Measurements from ENCODE around the gene SCYL1. TPM values are rescaled to one million over a fixed set of nuclear protein-coding genes. Genes with fewer than 3 reads are reported as not detected.
A peak's percentile ranks its signal among the peaks of the same experiment; 100 is the strongest.

The SCYL1 gene
- total RNA-seq, 2 experiments from 2014 or later: 59.1 to 62.1 TPM

DNA sequence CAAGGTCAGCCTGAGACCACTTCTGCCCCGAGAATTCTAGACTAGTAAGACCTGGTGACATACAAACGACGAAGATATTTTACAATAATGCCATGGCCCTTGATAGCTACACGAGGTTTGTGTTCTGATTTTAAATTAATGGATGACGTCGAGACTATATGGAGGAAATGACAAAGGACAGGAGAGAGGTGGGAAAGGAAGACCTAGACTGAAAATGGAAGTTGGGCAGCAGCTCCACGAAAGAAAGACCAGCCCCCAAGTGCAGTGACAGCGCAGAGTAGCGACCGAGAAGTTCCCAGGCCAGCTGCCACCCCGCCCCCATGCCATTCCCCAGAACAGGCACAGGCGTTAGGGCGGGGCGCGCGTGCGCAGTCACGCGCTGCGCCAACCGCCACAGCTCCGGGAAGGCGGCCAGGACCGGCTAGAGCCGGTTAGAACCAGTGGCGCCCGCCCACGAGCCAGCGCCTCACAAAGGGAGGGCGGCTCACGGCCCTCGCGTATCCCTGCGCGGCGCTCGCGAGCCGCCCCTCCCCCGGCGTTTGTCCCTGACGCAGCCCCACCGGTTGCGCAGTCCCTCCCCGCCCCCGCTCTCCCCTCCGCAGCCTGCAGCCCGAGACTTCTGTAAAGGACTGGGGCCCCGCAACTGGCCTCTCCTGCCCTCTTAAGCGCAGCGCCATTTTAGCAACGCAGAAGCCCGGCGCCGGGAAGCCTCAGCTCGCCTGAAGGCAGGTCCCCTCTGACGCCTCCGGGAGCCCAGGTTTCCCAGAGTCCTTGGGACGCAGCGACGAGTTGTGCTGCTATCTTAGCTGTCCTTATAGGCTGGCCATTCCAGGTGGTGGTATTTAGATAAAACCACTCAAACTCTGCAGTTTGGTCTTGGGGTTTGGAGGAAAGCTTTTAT, 27.5 kb upstream of the SCYL1 start:
- peak; percentile 97 for DNase-seq
- Mint-ChIP-seq H3K9me3 (no peaks in the 10 kb centered on the region), H3K27ac (no peak overlapping the region), H3K27me3 (peaks cover 1% of the 10 kb centered on the region), H3K4me1 (peaks cover 36% of the 10 kb centered on the region), H3K4me3 (no peak overlapping the region), H3K36me3 (ENCODE audit: low read depth) (no peaks in the 10 kb centered on the region)
- POLR2A ChIA-PET: interaction anchor here (0.7 to 15.5 kb wide), 9 partner anchors 9 to 117 kb away, joined by 3 to 781 read pairs (median 7); partner anchors contain the start of genes NEAT1 and SCYL1
- CTCF ChIA-PET: interaction anchor here (0.6 to 6.7 kb wide), 15 partner anchors 9 to 625 kb away, joined by 3 to 67 read pairs (median 4); no protein-coding TSS in a partner anchor

DNA sequence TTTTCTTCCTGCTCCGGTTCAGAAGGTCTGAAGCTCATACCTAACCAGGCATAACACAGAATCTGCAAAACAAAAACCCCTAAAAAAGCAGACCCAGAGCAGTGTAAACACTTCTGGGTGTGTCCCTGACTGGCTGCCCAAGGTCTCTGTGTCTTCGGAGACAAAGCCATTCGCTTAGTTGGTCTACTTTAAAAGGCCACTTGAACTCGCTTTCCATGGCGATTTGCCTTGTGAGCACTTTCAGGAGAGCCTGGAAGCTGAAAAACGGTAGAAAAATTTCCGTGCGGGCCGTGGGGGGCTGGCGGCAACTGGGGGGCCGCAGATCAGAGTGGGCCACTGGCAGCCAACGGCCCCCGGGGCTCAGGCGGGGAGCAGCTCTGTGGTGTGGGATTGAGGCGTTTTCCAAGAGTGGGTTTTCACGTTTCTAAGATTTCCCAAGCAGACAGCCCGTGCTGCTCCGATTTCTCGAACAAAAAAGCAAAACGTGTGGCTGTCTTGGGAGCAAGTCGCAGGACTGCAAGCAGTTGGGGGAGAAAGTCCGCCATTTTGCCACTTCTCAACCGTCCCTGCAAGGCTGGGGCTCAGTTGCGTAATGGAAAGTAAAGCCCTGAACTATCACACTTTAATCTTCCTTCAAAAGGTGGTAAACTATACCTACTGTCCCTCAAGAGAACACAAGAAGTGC, 26.7 kb upstream of the SCYL1 start:
- CTCF ChIA-PET: interaction anchor here (0.6 to 6.7 kb wide), 16 partner anchors 9 to 626 kb away, joined by 3 to 67 read pairs (median 4); partner anchors contain the start of gene NEAT1
- H3K4me3 Mint-ChIP-seq: no peak overlapping the region
- DNase-seq: peak; percentile 78
- POLR2A ChIA-PET: interaction anchor here (1.0 to 15.5 kb wide), 10 partner anchors 10 to 117 kb away, joined by 3 to 781 read pairs (median 17); partner anchors contain the start of genes NEAT1, PCNX3 and SCYL1
- peaks cover 29% of the 10 kb centered on the region for H3K4me1 Mint-ChIP-seq
- peaks cover 1% of the 10 kb centered on the region for H3K27me3 Mint-ChIP-seq
- H3K9me3 Mint-ChIP-seq: no peaks in the 10 kb centered on the region
- H3K36me3 Mint-ChIP-seq (ENCODE audit: low read depth): no peaks in the 10 kb centered on the region
- no peak overlapping the region for H3K27ac Mint-ChIP-seq

DNA sequence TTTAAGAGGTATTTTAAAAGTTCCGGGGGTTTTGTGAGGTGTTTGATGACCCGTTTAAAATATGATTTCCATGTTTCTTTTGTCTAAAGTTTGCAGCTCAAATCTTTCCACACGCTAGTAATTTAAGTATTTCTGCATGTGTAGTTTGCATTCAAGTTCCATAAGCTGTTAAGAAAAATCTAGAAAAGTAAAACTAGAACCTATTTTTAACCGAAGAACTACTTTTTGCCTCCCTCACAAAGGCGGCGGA, 26.2 kb upstream of the SCYL1 start:
- H3K27ac Mint-ChIP-seq: no peak overlapping the region
- CTCF ChIA-PET: interaction anchor here (0.7 to 6.7 kb wide), 12 partner anchors 8 to 118 kb away, joined by 3 to 67 read pairs (median 4); partner anchors contain the start of gene NEAT1
- H3K36me3 Mint-ChIP-seq (ENCODE audit: low read depth): peaks cover 3% of the 10 kb centered on the region
- H3K27me3 Mint-ChIP-seq: peaks cover 1% of the 10 kb centered on the region
- POLR2A ChIA-PET: interaction anchor here (0.7 to 15.5 kb wide), 13 partner anchors 9 to 118 kb away, joined by 3 to 781 read pairs (median 6); partner anchors contain the start of genes NEAT1, PCNX3 and SCYL1
- H3K4me1 Mint-ChIP-seq: peaks cover 27% of the 10 kb centered on the region
- DNase-seq: no peak
- no peak overlapping the region for H3K4me3 Mint-ChIP-seq
- H3K9me3 Mint-ChIP-seq: no peaks in the 10 kb centered on the region

DNA sequence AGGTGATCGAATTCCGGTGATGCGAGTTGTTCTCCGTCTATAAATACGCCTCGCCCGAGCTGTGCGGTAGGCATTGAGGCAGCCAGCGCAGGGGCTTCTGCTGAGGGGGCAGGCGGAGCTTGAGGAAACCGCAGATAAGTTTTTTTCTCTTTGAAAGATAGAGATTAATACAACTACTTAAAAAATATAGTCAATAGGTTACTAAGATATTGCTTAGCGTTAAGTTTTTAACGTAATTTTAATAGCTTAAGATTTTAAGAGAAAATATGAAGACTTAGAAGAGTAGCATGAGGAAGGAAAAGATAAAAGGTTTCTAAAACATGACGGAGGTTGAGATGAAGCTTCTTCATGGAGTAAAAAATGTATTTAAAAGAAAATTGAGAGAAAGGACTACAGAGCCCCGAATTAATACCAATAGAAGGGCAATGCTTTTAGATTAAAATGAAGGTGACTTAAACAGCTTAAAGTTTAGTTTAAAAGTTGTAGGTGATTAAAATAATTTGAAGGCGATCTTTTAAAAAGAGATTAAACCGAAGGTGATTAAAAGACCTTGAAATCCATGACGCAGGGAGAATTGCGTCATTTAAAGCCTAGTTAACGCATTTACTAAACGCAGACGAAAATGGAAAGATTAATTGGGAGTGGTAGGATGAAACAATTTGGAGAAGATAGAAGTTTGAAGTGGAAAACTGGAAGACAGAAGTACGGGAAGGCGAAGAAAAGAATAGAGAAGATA, 25.7 kb upstream of the SCYL1 start, which contains the start of gene MALAT1:
MALAT1 (plus strand) TSS at position 69 of the 736 bp plus-strand sequence.
- Mint-ChIP-seq H3K27me3 (peaks cover 1% of the 10 kb centered on the region), H3K36me3 (ENCODE audit: low read depth) (peaks cover 7% of the 10 kb centered on the region), H3K4me3 (no peak within 1 kb of the TSS), H3K4me1 (peaks cover 25% of the 10 kb centered on the region), H3K9me3 (no peaks in the 10 kb centered on the region), H3K27ac (no peak within 1 kb of the TSS)
- ChIA-PET CTCF (interaction anchor here (0.7 to 6.7 kb wide), 14 partner anchors 8 to 119 kb away, joined by 3 to 67 read pairs (median 4); partner anchors contain the start of gene NEAT1), POLR2A (interaction anchor here (0.7 to 15.5 kb wide), 19 partner anchors 9 to 238 kb away, joined by 3 to 781 read pairs (median 6); partner anchors contain the start of genes FRMD8, NEAT1, PCNX3 and POLA2)
- DNase-seq: peak; percentile 95

DNA sequence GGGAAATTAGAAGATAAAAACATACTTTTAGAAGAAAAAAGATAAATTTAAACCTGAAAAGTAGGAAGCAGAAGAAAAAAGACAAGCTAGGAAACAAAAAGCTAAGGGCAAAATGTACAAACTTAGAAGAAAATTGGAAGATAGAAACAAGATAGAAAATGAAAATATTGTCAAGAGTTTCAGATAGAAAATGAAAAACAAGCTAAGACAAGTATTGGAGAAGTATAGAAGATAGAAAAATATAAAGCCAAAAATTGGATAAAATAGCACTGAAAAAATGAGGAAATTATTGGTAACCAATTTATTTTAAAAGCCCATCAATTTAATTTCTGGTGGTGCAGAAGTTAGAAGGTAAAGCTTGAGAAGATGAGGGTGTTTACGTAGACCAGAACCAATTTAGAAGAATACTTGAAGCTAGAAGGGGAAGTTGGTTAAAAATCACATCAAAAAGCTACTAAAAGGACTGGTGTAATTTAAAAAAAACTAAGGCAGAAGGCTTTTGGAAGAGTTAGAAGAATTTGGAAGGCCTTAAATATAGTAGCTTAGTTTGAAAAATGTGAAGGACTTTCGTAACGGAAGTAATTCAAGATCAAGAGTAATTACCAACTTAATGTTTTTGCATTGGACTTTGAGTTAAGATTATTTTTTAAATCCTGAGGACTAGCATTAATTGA, 25.0 kb upstream of the SCYL1 start:
- H3K27ac Mint-ChIP-seq: no peak overlapping the region
- H3K36me3 Mint-ChIP-seq (ENCODE audit: low read depth): peaks cover 14% of the 10 kb centered on the region
- no peak overlapping the region for H3K4me3 Mint-ChIP-seq
- peaks cover 1% of the 10 kb centered on the region for H3K27me3 Mint-ChIP-seq
- CTCF ChIA-PET: interaction anchor here (1.0 to 6.7 kb wide), 9 partner anchors 11 to 119 kb away, joined by 3 to 67 read pairs (median 4); no protein-coding TSS in a partner anchor
- no peak for DNase-seq
- H3K4me1 Mint-ChIP-seq: peaks cover 27% of the 10 kb centered on the region
- no peaks in the 10 kb centered on the region for H3K9me3 Mint-ChIP-seq
- POLR2A ChIA-PET: interaction anchor here (0.6 to 15.5 kb wide), 21 partner anchors 8 to 389 kb away, joined by 3 to 781 read pairs (median 6); partner anchors contain the start of genes FRMD8, NEAT1, PCNX3 and POLA2

DNA sequence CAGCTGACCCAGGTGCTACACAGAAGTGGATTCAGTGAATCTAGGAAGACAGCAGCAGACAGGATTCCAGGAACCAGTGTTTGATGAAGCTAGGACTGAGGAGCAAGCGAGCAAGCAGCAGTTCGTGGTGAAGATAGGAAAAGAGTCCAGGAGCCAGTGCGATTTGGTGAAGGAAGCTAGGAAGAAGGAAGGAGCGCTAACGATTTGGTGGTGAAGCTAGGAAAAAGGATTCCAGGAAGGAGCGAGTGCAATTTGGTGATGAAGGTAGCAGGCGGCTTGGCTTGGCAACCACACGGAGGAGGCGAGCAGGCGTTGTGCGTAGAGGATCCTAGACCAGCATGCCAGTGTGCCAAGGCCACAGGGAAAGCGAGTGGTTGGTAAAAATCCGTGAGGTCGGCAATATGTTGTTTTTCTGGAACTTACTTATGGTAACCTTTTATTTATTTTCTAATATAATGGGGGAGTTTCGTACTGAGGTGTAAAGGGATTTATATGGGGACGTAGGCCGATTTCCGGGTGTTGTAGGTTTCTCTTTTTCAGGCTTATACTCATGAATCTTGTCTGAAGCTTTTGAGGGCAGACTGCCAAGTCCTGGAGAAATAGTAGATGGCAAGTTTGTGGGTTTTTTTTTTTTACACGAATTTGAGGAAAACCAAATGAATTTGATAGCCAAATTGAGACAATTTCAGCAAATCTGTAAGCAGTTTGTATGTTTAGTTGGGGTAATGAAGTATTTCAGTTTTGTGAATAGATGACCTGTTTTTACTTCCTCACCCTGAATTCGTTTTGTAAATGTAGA, 24.3 kb upstream of the SCYL1 start:
- H3K36me3 Mint-ChIP-seq (ENCODE audit: low read depth): peaks cover 22% of the 10 kb centered on the region
- peak; percentile 51 for DNase-seq
- H3K9me3 Mint-ChIP-seq: no peaks in the 10 kb centered on the region
- peaks cover 34% of the 10 kb centered on the region for H3K4me1 Mint-ChIP-seq
- no peak overlapping the region for H3K4me3 Mint-ChIP-seq
- POLR2A ChIA-PET: interaction anchor here (0.6 to 15.5 kb wide), 17 partner anchors 7 to 418 kb away, joined by 3 to 781 read pairs (median 6); partner anchors contain the start of genes FRMD8, NEAT1, PCNX3 and SCYL1
- CTCF ChIA-PET: interaction anchor here (1.0 to 6.7 kb wide), 5 partner anchors 11 to 82 kb away, joined by 3 to 67 read pairs (median 5); no protein-coding TSS in a partner anchor
- no peak overlapping the region for H3K27ac Mint-ChIP-seq
- H3K27me3 Mint-ChIP-seq: peaks cover 1% of the 10 kb centered on the region

DNA sequence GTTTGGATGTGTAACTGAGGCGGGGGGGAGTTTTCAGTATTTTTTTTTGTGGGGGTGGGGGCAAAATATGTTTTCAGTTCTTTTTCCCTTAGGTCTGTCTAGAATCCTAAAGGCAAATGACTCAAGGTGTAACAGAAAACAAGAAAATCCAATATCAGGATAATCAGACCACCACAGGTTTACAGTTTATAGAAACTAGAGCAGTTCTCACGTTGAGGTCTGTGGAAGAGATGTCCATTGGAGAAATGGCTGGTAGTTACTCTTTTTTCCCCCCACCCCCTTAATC, 23.8 kb upstream of the SCYL1 start:
- CTCF ChIA-PET: interaction anchor here (6.7 kb wide), 1 partner anchor 83 kb away, joined by 67 read pairs; no protein-coding TSS in a partner anchor
- H3K27ac Mint-ChIP-seq: no peak overlapping the region
- peaks cover 27% of the 10 kb centered on the region for H3K36me3 Mint-ChIP-seq (ENCODE audit: low read depth)
- POLR2A ChIA-PET: interaction anchor here (15.5 kb wide), 1 partner anchor 79 kb away, joined by 781 read pairs; the partner anchor contains the start of gene NEAT1
- peaks cover 35% of the 10 kb centered on the region for H3K4me1 Mint-ChIP-seq
- no peak for DNase-seq
- no peak overlapping the region for H3K4me3 Mint-ChIP-seq
- H3K27me3 Mint-ChIP-seq: peaks cover 1% of the 10 kb centered on the region
- no peaks in the 10 kb centered on the region for H3K9me3 Mint-ChIP-seq

DNA sequence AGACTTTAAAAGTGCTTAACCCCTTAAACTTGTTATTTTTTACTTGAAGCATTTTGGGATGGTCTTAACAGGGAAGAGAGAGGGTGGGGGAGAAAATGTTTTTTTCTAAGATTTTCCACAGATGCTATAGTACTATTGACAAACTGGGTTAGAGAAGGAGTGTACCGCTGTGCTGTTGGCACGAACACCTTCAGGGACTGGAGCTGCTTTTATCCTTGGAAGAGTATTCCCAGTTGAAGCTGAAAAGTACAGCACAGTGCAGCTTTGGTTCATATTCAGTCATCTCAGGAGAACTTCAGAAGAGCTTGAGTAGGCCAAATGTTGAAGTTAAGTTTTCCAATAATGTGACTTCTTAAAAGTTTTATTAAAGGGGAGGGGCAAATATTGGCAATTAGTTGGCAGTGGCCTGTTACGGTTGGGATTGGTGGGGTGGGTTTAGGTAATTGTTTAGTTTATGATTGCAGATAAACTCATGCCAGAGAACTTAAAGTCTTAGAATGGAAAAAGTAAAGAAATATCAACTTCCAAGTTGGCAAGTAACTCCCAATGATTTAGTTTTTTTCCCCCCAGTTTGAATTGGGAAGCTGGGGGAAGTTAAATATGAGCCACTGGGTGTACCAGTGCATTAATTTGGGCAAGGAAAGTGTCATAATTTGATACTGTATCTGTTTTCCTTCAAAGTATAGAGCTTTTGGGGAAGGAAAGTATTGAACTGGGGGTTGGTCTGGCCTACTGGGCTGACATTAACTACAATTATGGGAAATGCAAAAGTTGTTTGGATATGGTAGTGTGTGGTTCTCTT, 23.2 kb upstream of the SCYL1 start:
- peaks cover 1% of the 10 kb centered on the region for H3K27me3 Mint-ChIP-seq
- H3K4me1 Mint-ChIP-seq: peaks cover 35% of the 10 kb centered on the region
- CTCF ChIA-PET: interaction anchor here (0.6 to 6.7 kb wide), 9 partner anchors 12 to 1635 kb away, joined by 3 to 67 read pairs (median 3); no protein-coding TSS in a partner anchor
- no peak overlapping the region for H3K4me3 Mint-ChIP-seq
- DNase-seq: no peak
- peaks cover 33% of the 10 kb centered on the region for H3K36me3 Mint-ChIP-seq (ENCODE audit: low read depth)
- no peaks in the 10 kb centered on the region for H3K9me3 Mint-ChIP-seq
- no peak overlapping the region for H3K27ac Mint-ChIP-seq
- POLR2A ChIA-PET: interaction anchor here (0.6 to 15.5 kb wide), 10 partner anchors 15 to 615 kb away, joined by 3 to 781 read pairs (median 5); partner anchors contain the start of gene NEAT1

DNA sequence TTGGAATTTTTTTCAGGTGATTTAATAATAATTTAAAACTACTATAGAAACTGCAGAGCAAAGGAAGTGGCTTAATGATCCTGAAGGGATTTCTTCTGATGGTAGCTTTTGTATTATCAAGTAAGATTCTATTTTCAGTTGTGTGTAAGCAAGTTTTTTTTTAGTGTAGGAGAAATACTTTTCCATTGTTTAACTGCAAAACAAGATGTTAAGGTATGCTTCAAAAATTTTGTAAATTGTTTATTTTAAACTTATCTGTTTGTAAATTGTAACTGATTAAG, 22.7 kb upstream of the SCYL1 start:
- no peaks in the 10 kb centered on the region for H3K9me3 Mint-ChIP-seq
- no peak overlapping the region for H3K27ac Mint-ChIP-seq
- POLR2A ChIA-PET: interaction anchor here (0.6 to 15.5 kb wide), 10 partner anchors 15 to 615 kb away, joined by 3 to 781 read pairs (median 5); partner anchors contain the start of gene NEAT1

More for the DNA sequence above, 22.7 kb upstream of the SCYL1 start:
- H3K27me3 Mint-ChIP-seq: peaks cover 1% of the 10 kb centered on the region
- H3K4me3 Mint-ChIP-seq: no peak overlapping the region
- DNase-seq: no peak
- H3K4me1 Mint-ChIP-seq: peaks cover 35% of the 10 kb centered on the region
- CTCF ChIA-PET: interaction anchor here (0.6 to 1.7 kb wide), 8 partner anchors 13 to 1636 kb away, joined by 3 to 5 read pairs (median 3); no protein-coding TSS in a partner anchor
- peaks cover 37% of the 10 kb centered on the region for H3K36me3 Mint-ChIP-seq (ENCODE audit: low read depth)

Data from activated CD4-positive, alpha-beta T cell treated with anti-CD3 and anti-CD28 coated beads, Interleukin-2, amount 10 ng/mL, durations not matched to agents 7 days and 5 days (primary cell).